ENCODE results near the gene TMEM187.

DNA sequence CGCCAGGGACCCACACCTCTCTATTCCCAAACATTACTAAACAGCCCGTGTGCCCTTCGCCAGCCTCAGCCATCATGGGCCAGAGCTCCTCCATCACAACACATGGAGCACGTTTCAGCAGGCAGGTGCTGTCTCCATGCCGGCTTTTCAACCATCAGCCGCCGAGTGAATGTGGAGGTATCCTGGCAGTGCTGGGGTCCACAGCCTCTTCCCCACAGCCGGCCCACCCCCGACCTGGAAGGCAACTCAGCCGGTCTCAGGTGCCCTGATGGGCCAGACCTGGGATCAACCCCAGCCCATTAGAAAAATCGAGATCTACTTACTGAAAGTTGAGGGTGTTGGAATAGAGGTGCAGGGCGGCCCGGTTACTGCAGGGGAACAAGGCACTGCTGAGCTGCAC lies 40.8 kb upstream of the TMEM187 start:
- TF ChIP-seq, protein P1, sequence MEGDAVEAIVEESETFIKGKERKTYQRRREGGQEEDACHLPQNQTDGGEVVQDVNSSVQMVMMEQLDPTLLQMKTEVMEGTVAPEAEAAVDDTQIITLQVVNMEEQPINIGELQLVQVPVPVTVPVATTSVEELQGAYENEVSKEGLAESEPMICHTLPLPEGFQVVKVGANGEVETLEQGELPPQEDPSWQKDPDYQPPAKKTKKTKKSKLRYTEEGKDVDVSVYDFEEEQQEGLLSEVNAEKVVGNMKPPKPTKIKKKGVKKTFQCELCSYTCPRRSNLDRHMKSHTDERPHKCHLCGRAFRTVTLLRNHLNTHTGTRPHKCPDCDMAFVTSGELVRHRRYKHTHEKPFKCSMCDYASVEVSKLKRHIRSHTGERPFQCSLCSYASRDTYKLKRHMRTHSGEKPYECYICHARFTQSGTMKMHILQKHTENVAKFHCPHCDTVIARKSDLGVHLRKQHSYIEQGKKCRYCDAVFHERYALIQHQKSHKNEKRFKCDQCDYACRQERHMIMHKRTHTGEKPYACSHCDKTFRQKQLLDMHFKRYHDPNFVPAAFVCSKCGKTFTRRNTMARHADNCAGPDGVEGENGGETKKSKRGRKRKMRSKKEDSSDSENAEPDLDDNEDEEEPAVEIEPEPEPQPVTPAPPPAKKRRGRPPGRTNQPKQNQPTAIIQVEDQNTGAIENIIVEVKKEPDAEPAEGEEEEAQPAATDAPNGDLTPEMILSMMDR (IDR thresholded peaks at IDR 0.05) = no peak
- no peak for TF ChIP-seq POLR2A (IDR thresholded peaks at IDR 0.05)

Measured in esophagus squamous epithelium (tissue), 4 donors.